ENCODE measurements around the gene PRKCI. TPM values are rescaled to one million over a fixed set of nuclear protein-coding genes. Genes with fewer than 3 reads are reported as not detected.
"Not testable (repeated sequence)": the region's sequence is repeated elsewhere in the genome, so short reads cannot be mapped to it uniquely, and the experiment has no call there.

PRKCI gene
- total RNA-seq, 1 donor from 2014 or later, result 62.4 TPM

GRCh38 chr3:170225166-170225565, 2.9 kb downstream of the PRKCI start:
- DNase-seq, result no peak

- no peak for DNase-seq
Measured at GRCh38 chr3:170226426-170226960, 4.3 kb downstream of the PRKCI start.

- DNase-seq, result no peak
Measured at GRCh38 chr3:170228093-170228766, 6.0 kb downstream of the PRKCI start.

GRCh38 chr3:170232266-170232665, 10.0 kb downstream of the PRKCI start:
- DNase-seq, result no peak

GRCh38 chr3:170233530-170233929, 11.3 kb downstream of the PRKCI start:
- no peak for DNase-seq

GRCh38 chr3:170240142-170240541, 17.9 kb downstream of the PRKCI start:
- DNase-seq, result no peak

GRCh38 chr3:170240671-170241070, 18.4 kb downstream of the PRKCI start:
- no peak for DNase-seq

- DNase-seq, result no peak
Measured at GRCh38 chr3:170244576-170244975, 22.4 kb downstream of the PRKCI start.

- no peak for DNase-seq
Measured at GRCh38 chr3:170247875-170248274, 25.7 kb downstream of the PRKCI start.

GRCh38 chr3:170256597-170256996, 34.4 kb downstream of the PRKCI start:
- DNase-seq, result no peak

GRCh38 chr3:170257145-170257544, 34.9 kb downstream of the PRKCI start:
- DNase-seq, result no peak

- no peak for DNase-seq
Measured at GRCh38 chr3:170258105-170258487, 35.9 kb downstream of the PRKCI start.

- no peak for DNase-seq
Measured at GRCh38 chr3:170259907-170260306, 37.7 kb downstream of the PRKCI start.

GRCh38 chr3:170267793-170268192, 45.6 kb downstream of the PRKCI start:
- DNase-seq, result no peak

- DNase-seq, result not testable (repeated sequence)
Measured at GRCh38 chr3:170269673-170270254, 47.5 kb downstream of the PRKCI start.

GRCh38 chr3:170270282-170270881, 48.2 kb downstream of the PRKCI start:
- DNase-seq, result no peak

- no peak for DNase-seq
Measured at GRCh38 chr3:170274641-170275040, 52.4 kb downstream of the PRKCI start.

GRCh38 chr3:170275832-170276231, 53.6 kb downstream of the PRKCI start:
- DNase-seq, result no peak

GRCh38 chr3:170277311-170277710, 55.1 kb downstream of the PRKCI start:
- DNase-seq, result not testable (repeated sequence)

GRCh38 chr3:170277833-170278580, 55.8 kb downstream of the PRKCI start:
- DNase-seq, result no peak

- no peak for DNase-seq
Measured at GRCh38 chr3:170278627-170279026, 56.4 kb downstream of the PRKCI start.

GRCh38 chr3:170290194-170290593, 68.0 kb downstream of the PRKCI start:
- DNase-seq, result no peak

GRCh38 chr3:170295586-170295985, 73.4 kb downstream of the PRKCI start:
- DNase-seq, result no peak

All from skin of body (tissue), 2 donors.